Activated CD8-positive, alpha-beta memory T cell treated with anti-CD3 and anti-CD28 coated beads, Interleukin-2, amount 50 U/mL, for 24 hours (primary cell): ENCODE results near the gene CES2.
"Not testable (repeated sequence)": the region's sequence is repeated elsewhere in the genome, so short reads cannot be mapped to it uniquely, and the experiment has no call there.

Experiments
- DNase-seq: peaks from one replicate; pipeline ENCODE4 v3.0.0-alpha.2; 2020; ENCODE audit errors: extremely low read depth

Gene CES2

DNA sequence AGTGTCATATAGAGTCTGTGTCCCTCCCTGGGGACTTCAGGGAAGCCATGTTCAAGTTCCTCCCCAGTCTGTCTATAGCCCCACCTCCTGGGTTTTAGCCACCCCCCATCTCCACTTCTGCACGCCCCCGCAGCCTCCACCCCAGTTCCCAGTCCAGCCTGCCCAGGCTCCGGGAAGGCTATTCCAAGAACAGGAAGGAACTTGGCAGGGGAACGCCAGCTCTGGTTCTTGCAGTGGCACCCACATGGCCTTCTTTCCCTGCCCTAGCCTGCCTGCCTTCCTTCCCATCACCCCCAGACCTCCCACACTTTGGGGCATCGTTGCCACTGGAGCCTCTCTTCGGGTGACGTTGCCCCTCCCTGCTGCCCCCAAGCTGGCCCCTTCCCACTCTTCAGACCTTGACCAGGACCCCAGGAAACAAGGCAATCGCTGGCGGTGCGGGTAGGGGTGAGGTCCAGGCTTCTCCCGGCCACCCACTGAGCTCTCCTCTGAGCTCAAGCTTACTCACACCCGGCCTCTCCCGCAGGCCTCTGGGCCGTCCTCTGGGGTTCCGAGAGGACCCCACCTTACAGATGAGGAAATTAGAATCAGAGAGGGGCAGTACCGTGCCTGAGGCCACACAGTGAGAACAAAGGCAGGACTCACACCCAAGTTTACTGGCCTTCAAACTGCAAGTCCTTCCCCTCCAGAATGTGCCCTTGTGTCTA lies 43.8 kb downstream of the CES2 start:
- no peak for DNase-seq

DNA sequence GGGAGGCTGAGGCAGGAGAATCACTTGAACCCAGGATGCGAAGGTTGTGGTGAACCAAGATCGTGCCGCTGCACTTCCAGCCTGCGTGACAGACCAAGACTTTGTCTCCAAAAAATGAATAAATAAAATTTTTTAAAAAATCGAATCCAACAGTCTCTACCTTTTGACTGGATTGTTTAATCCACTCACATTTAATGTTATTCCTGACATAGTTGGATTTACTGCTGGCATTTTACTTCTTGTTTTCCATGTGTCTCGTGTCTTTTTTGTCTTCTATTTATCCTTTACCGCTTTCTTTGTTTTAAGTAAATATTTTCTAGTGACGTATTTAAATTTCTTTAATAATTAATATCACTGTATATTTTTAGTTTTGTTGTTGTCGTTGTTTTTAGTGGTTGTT lies 47.7 kb downstream of the CES2 start:
- no peak for DNase-seq

DNA sequence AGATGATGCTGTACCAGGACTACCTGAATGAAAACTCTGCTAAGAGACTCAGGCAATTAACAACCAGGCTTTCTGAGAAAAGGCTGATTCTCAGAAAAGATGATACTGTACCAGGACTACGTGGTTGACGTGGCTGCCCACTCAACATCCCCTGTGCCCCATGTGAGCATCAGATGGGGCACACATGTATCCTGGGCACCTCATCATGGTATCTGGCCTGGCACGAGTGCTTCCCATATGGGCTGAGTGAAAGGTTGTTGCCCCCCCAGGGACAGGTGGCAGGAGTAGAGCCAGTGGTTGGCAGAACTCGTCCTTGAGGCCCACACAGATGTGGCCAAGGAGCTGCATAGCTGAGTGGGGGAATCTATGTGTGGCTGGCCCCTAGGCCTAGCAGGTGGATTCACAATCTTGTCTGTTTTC lies 49.6 kb downstream of the CES2 start:
- DNase-seq, result peak; percentile 46

DNA sequence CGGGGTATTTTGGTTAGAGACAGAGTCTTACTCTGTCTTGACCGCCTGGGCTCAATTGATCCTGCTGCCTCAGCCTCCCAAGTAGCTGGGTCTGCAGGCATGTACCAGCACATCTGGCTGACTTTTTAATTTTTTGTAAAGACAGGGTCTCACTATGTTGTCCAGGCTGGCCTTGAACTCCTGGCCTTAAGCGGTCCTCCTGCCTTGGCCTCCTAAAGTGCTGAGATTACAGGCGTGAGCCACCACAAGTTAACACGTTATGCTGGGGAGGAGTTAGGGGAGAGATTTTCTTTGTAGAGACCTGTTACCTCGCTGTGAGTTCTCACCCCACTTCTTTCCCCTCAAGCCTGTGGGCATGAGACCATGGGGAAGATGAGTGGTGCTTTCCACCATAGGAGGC lies 51.2 kb downstream of the CES2 start:
- no peak for DNase-seq

DNA sequence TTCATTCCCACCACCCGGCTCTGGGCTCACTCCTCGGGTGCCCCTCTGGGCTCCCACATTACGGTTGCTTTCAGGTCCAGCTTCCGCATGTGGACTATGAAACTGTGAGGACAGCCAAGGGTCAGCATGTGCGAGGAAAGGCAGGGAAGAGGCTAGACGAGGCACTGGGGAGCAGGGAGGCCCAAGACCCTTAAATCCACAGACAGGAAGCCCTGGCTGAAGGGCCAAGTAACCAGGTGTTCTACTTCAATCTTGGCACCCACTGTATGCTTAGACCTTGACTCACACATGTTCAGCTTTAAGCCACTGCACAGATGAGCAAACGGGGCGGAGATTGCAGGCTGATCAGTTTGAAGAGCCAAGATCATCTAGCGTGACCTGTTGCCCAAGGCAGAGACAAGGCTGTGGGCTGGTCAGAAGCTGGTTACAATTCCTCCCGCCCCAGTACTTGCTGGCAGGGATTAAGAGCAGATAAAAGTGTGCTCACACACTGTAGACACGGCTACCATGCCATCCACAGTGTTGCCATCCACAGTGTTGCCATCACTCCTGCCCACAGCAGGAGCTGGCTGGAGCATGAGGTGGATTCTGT lies 53.0 kb downstream of the CES2 start, which contains the start of gene CES4A:
CES4A (plus strand) TSS at position 393 of the 592 bp plus-strand sequence; CDS start at position 577, 184 bp downstream.
- no peak for DNase-seq

DNA sequence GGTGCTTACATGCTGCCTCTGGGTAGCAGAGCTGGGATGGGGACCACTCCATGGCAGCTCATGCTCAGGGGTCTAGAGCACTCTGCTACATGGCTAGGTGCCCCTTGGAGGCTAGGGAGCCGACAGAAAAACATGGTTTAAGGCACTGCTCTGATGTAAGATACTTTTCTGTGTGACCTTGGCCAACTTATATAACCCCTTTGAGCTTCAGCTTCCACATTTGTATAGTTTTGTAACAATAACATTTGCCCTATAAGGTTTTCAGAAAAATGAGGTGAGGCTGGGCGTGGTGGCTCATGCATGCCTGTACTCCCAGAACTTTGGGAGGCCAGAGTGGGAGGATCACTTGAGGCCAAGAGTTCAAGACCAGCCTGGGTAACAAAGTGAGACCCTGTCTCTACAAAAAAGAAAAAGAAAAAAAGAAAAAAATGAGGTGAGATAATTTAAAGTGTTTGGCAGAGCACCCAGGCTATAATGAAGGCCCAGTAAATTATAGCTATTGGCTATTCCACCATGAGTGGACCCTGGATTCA lies 56.3 kb downstream of the CES2 start:
- DNase-seq, result no peak

DNA sequence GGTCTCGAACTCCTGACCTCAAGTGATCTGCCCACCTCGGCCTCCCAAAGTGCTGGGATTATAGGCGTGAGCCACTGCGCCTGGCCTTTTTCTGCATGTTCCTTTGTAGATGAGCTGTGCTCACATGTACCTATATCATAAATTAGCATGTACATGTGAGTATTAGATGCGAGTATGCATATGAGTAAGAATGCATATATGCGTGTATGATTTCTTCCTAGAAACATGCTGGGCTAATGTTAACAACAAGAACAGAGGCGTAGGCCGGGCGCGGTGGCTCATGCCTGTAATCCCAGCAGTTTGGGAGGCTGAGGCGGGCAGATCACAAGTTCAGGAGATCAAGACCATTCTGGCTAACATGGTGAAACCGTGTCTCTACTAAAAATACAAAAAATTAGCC lies 58.2 kb downstream of the CES2 start:
- DNase-seq, result not testable (repeated sequence)
